ENCODE measurements around the gene CIC.
A peak's percentile ranks its signal among the peaks of the same experiment; 100 is the strongest.

The CIC gene

DNA sequence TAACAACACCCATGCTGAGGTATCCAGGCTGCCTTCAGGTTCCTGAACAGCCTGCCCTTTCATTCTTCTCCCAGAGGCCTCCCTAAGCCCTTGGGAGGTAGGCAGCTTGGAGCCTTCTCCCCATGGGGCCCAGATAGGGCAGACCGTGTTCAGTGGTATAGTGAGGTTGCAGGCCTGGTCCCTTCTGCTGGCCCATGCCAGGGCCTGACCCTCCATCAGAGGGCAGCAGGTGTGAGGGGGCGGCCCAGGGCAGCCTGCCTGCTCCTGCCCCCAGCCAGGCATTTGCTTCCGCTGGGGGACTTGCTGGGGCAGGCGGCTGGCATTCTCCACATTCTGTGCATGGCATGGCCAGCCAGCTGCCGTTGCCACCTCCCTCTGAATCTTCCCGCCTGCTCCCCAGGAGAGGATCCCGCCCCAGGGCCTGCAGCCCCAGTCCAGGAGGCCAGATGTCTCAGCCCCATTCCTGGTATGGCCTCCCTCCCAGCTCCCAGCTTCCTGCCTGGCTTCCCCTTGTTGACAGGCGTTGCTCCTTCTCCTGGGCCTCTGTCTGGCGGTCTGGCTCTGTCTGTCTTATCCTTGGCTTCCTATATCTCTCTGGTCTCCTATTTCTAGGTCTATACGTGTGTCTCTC lies 8.9 kb downstream of the CIC start:
- no peak for DNase-seq (ENCODE audit: low spot score)

DNA sequence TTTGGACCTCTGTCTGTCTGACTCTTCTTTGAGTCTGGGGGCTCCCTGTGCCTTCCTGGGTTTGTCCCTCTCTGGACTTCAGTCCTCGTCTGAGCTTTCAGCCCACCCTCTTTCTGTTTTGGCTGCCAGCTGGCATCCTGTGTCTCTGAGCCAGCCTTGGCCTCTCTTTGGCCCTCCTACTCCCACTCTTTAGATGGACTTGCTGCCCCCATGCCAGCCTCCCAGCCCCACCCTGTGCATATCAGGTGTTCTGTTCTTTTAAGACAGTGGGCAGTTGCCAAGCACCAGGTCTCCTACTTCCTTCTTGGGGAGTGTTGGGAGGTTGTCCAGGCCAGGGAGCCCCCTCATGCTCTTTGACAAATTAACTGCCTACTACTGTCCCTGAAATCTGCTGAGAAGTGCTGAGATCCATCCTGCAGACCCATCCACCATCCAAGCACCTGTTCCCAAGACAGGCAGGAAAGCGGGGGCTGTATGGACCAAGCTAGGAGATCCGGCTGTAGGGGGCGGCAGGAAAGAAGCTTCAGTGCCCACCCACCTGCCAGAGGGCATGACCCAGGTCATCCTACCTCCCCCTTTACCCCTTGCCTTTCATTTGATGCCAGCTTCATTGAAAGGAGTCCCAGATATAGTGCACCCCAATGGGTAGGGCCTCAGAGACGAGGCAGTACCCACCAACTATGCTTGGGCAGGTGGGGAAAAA lies 9.6 kb downstream of the CIC start:
- no peak for DNase-seq (ENCODE audit: low spot score)

DNA sequence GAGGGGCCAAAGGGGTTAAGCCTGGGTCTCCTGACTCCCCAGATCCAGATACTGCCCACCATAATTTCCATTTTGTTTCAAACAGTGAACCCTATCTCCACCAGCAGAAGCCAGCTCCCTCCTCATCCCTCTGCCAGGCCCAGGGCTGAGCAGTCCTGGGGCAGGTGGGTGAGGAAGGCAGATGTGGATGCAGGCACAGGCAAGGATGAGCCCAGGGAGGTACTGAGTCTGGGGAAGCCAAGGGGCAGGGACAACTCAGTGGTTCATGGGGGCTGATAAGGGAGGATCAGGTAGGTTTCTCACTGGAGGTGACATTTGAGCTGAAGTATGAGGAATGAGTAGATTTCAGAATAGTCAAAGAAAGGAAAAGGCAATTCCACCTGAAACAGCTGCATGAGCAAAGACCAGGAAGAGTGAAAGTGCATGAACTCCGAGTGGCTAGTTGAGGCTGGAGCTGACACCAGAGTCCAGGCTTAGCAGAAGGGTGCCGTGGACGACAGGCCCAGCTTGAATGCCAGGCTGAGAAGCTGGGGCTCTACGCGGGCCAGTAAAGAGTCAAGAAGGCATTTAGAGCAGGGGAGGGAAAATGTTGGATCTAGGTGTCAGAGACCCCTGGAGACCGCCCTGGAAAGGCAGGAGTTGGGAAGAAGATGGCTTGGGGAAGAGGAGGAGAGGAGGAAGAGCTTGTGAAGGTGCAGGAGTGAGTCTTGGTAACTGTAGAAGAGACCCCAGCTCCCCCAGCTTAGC lies 10.3 kb downstream of the CIC start:
- no peak for DNase-seq (ENCODE audit: low spot score)

DNA sequence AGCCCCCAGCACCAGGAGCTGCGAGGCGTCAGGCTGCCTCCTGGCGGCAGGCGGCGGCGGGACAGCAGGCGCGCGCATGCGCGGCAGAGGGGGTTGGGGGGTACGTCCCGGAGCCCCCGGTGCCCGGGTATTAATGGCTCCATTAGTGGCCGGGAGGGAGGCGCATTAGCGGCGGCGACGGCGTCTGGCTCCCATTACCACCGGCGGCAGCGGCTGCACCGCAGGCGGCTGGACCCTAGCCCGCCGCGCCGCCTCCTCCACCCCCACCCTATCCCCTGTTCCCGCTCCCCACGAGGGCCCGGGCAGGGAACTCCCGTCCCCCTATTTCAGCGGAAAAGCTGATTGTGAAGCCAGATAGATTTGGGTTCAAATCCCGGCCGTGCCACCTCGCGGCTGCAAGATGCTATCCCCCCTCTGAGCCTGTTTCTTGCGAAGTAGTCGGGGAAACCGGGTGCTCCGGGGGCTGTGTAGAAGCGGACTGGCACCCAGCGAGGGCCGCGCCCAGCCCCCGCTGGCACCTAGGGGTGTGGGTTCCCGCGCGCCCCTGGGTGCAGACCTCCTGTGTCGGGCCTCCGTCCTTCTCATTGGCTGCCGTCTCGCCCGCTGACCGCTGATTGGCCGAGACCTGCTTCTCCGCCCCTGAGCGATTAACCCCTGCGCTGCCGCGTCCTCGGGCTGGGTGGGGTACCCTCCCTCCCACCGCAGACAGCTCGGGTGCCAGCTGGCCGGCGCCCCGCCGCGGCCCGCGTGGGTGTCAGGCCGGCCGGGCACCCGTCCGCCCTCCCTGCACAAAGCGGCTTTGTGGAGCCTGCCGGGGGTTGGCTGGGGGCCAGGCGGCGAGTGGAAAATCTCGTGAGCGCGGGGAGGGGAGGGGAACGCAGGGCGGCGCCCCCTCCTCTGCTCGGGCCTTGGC lies 11.1 kb downstream of the CIC start:
- DNase-seq (ENCODE audit: low spot score) = peak; percentile 96

DNA sequence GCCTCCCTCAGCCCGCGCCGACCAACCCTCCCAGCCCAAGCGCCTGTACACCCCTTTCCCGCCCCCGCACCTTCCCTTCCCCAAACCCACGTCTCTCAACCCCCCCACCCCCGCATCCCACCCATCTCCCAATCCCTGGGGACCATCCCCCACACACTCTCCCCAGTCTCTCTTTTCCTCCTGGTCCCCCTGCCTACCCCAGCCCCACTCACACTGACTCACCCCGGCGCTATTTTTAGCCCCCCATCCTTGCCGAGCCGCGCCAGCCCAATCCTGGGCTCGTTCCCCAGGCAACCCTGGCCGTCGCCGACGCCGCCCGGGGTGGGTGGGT lies 11.7 kb downstream of the CIC start:
- DNase-seq (ENCODE audit: low spot score) = no peak

DNA sequence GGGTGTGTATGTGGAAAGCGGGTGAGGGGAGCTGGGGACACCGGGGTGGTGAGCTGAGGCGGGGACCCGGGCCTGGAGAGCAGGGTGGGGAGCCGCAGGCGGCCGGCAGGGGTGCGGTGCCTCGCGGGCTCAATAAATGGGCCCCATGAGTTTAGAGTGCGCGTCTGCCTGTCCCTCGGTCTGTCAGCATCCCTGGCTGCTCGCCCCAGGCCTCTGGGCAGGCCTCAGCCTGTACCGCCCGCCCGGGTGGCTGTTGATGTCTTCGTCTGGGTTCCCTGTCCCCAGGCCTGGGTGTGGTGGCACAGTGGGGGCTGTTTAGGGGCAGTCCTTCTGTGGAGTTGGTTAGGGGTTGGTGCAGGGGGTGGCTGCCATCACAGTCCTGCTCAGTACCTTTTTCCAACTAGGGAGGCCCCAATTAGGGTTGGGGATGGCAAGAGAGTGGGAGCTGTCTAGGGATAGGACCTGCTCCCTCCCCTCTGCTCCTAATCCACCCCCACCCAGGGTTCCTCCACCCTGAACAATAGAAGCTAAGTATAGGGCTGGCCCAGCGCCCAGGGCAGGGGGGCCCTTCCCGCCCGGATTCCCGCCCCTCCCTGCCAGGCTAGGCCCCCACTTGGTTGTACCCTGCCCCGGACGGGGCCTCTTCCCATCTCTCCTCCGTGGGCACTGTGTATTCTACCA lies 12.2 kb downstream of the CIC start:
- DNase-seq (ENCODE audit: low spot score) = peak; percentile 27

DNA sequence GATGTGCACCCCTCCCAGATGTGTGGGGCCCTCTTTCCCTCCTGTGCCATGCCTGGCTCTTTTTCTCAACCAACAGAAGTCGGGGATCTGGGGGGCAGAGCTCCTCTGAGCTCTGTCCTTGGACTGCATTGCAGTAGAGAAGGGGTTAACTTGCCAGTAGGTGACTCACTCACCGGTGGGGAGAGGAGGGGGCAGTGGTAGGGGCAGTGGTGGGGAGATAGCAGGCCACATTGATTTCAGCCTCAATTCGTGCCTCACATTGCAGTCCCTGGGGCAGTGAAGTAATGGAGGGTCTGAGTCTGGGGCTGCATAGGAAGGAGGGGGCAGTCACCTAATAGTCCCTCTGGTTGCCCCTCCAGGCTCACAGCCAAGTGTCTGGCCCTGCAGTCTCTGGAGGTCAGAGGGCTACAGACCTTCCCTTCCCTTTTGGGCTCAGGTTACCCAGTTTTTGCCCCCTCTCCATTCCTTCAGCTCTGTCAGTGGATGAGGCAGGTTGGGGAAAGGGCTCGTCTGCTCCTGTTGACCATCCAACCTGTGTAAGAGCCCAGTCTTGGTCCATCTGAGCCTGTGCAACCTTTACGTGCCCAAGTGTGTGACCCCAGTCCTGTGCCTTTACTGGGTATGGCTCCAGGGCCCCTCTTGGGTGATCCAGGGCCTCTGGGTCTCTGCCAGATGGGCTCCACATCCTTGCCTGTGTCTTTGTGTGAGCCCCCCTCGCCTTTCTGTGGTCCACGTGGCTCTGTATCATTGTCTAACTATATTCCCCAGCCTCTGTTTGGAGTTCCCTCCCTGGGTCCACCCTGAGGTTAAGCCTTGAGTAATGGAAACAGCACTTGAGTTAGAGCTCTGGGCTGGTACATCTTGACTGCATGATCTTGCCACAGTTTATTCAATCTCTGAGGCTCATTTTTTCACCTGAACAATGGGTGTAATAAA lies 13.0 kb downstream of the CIC start:
- DNase-seq (ENCODE audit: low spot score) = no peak

DNA sequence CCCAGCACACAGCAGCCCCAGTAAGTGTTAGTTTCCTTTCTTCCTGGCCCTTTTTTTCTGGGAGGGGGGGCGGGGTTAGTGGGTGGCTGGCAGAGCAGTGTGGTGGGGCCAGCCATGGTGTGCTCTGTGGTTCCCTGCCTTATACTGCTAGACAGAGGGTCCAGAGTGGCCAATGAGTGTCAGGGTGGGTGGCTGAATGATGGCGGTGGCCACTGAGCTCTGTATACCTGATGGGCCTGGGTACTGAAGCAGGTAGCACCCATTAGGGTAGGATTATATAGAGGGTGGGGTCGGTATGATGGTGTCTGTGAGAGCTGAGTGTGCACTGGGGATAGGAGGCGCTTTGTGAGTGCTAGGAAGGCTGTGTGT lies 13.8 kb downstream of the CIC start:
- no peak for DNase-seq (ENCODE audit: low spot score)

DNA sequence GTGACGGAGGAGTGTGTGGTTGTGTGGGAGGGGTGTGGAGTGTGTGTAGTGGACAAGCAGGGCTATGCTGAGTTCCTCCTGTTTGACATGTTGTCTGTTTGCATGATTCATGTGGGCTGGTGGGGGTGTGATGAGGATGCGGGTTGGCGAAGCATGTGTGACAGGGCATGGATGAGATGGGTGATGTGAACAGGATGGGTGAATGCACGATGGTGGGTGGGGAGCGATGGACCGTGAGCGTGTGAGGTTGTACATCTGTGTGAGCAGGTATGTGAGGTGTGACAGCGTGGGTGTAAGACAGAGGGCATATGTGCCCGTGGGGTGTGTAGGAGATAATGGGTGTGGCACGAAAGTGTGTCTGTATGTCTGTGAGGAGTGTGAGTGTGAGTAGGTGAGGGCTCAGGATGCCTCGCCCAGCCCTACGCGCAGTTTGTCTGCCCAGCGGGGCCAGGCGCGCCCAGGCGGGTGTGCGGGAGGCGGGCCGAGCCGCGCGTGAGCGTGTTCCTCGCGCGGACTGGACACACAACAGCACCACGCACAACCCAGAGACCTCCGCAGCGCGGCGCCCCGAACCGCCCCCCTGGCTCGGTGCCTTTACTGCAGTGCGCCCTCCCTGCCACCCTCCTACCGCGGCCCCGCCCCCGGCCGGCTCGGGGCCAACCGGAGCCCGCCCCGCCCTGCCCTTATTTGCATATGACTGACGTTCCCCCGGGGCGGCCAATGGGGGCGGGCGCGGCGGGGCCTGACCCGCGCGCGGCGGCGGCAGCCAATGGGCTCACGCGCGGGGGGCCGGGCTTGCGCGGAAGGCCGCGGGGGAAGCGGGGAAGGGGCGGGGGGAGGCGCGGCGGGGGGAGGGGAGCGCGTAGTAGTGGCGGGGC lies 14.4 kb downstream of the CIC start:
- peak; percentile 96 for DNase-seq (ENCODE audit: low spot score)

DNA sequence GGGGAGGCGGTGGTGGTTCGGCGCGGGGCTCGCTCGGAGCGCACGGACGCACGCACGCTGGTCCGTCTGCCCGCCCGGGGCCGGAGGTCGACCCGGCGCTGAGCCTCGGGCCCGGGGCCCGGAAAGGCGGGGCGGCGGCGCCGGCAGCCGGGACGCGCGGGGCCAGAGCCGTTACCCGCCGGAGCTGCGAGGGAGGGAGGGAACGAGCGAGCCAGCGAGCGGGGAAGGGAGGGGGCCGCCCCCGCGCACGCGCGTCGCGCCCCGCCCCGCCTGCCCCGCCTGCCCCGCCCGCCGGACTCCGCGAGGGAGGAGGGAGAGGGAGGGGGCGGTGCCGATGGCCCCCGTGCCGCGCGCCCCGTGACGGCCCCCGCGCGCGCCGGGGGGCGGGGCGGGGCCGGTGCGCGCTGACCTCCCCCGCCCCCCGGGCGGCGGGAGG lies 15.0 kb downstream of the CIC start:
- DNase-seq (ENCODE audit: low spot score) = peak; percentile 86

DNA sequence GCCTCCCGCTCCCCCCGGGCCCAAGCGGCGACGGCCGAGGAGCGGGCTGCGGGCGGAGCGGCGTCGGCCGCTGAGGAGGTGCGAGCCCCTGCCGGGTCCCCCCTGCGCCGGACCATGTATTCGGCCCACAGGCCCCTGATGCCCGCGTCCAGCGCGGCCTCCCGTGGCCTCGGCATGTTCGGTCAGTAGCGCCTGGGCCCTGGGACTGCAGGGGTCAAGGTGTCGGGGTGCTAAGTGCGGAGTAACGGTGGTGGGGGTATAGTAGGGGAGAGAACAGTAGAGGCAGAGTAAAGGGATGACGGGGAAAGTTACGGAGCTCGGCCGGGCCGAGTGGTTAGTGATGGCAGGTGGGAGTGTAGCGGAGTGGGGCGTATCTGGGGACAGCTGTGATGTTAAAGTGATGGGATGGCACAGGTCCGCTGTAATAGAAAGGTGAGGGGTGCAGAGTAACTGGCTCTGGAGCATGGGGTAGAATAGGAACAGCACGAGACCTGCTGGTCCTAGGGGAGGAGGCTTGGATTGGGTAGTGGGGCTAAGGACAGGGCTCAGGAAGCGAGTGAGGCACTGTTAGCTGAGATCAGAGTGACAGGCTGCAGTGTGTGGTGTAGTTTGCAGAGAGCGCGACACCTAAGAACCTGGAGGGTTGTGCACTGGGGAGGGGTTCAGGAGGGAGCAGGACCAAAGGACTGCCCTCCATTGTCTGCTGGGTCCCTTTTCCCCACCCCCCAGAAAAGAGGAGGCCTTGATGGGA lies 15.7 kb downstream of the CIC start:
- DNase-seq (ENCODE audit: low spot score) = no peak

DNA sequence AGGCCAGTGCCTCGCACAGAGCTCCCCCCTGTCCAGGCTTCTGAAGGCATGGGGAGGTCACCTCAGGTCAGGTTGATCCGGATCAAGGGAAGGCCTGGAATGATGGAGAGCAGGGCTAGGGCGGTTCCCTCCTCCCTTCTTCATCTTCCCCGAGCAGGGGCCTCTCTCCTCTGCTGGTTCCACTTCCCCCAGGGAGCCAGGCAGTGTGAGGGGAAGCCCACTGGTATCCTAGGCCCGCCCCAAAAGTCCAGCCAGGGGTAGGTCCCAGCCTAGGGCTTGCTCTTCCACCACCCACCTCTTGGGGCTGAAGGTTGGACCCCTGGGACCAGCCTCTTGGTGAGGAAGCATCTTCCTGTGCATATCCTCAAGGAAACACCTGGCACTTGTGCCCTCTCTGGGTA lies 16.5 kb downstream of the CIC start:
- no peak for DNase-seq (ENCODE audit: low spot score)

DNA sequence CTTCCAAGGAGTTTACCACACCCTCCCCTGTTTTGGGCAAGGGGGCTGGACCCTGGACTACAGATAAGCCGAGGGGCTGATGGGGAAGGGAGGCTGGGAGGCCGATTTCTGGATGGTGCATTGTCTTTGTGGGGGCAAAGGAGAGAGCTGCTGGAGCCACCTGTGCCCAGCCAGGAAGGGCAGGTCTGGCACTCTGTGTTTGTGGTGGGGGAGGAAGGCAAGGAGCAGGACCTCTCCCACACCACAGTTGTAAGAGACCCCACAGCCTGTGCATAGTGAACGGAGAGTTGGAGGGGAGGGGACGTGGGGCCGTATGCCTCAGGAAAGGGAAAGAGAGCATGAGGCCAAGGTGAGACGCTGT lies 16.9 kb downstream of the CIC start:
- DNase-seq (ENCODE audit: low spot score) = no peak

DNA sequence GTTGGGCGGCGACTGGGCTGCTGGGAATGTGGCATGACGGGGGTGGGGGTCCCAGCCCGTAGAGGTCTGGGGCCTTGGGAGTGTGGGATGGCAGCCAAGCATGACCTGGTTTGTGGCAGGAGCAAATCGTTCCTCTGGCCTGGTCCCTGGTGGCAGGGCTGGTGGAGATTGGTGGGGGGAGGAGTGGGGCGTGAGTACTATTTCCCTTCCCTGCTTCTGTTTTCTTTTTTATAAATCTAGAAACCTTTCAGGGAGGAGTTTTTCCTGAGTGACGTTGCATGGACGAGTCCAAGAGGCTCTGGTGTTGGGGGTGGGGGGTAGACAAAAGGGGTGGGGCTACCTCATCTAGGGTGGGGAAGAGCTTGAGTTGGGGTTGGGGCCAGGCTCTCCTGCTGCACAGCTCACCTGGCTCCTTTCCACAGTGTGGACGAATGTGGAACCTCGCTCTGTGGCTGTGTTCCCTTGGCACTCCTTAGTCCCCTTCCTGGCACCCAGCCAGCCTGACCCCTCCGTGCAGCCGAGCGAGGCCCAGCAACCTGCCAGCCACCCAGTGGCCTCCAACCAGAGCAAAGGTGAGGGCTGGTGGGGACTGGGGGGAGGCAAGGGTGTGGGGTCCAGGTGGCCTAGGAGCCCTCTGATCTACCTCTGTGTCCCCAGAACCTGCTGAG lies 17.4 kb downstream of the CIC start:
- DNase-seq (ENCODE audit: low spot score) = no peak

DNA sequence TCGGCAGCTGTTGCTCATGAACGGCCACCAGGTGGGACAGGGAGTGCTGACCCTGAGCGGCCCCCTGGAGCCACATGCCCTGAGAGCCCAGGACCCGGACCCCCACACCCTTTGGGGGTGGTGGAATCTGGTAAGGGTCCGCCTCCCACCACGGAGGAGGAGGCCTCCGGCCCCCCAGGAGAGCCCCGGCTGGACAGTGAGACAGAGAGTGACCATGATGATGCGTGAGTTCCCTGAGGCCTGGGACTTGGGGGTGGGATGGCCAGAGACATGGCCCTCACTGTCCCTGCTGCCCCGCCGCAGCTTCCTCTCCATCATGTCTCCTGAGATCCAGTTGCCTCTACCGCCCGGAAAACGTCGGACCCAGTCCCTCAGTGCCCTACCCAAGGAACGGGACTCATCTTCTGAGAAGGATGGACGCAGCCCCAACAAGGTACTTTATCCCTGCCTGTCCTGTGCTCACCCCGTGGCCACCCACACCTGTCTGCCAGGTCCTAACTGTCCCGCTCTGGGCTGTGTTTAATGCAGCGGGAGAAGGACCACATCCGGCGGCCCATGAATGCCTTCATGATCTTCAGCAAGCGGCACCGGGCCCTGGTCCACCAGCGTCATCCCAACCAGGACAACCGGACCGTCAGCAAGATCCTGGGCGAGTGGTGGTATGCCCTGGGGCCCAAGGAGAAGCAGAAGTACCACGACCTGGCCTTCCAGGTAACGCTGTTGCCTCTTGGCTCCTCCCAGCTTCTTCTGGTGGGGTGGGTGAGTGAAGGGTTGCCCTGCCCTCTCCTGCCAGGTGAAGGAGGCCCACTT lies 18.2 kb downstream of the CIC start:
- DNase-seq (ENCODE audit: low spot score) = no peak

DNA sequence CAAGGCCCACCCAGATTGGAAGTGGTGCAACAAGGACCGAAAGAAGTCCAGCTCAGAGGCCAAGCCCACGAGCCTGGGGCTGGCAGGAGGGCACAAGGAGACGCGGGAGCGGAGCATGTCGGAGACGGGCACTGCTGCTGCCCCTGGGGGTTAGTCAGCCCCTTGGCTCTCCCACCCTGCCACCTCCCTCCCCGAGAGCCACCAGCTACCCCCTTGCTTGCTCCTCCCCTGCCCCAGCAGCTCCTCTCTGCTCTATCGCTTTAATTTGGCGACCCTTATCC lies 18.7 kb downstream of the CIC start:
- DNase-seq (ENCODE audit: low spot score) = no peak

DNA sequence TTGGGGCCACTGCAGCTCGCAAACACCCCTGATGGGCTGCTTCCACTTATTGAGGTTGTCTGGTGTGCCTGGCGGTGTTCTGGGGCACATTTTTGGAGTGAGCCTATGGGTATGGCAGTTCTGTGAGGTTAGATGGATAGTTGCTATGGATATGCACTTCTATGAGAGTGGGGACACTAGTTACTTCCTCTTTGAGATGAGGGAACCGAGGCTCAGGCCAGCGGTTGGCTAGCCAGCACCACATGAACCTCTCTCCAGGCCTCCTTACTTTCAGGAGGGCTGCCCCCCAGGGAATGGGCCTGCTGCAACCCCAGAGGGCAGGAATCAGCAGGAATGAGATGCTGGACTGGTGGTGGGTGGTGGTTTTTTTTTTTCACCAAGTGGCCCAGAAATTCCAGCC lies 19.3 kb downstream of the CIC start:
- DNase-seq (ENCODE audit: low spot score) = no peak

Data from activated CD4-positive, alpha-beta T cell treated with anti-CD3 and anti-CD28 coated beads, Interleukin-2, Interleukin-4, amounts not matched to agents 100 ng/mL and 50 ng/mL, durations not matched to agents 16 hours and 8 hours (primary cell).